GM19239 (cell line): ENCODE data around the gene CCDC149.

Experiments
- DNase-seq: peaks from one replicate; pipeline ENCODE4 v3.0.0; 2011; ENCODE audit warnings: low spot score; ENCODE audit not compliant: insufficient read length
- FAIRE-seq: peaks from 2 replicates; lab custom pipeline; 2011; peaks lifted over from hg19 to GRCh38; lab: Jason Lieb, UNC

The CCDC149 gene

GRCh38 chr4:24912252-24913118 is at the start of gene CCDC149:
TSS of gene CCDC149 (minus strand) at chr4:24913042. CDS start at chr4:24912864, 178 bp downstream.
- FAIRE-seq (no peak), DNase-seq (no peak)

- FAIRE-seq (no peak), DNase-seq (no peak)
These were observed 45.0 kb upstream of the CCDC149 start for GRCh38 chr4:24957886-24958285.

GRCh38 chr4:24956763-24957162 is 43.9 kb upstream of the CCDC149 start:
- no peak for FAIRE-seq

GRCh38 chr4:24956091-24956490 is 43.2 kb upstream of the CCDC149 start:
- FAIRE-seq (no peak), DNase-seq (no peak)

More at GRCh38 chr4:24956763-24957162, 43.9 kb upstream of the CCDC149 start:
- no peak for DNase-seq

GRCh38 chr4:24952667-24953066 is 39.8 kb upstream of the CCDC149 start:
- DNase-seq: no peak
- no peak for FAIRE-seq

DNA sequence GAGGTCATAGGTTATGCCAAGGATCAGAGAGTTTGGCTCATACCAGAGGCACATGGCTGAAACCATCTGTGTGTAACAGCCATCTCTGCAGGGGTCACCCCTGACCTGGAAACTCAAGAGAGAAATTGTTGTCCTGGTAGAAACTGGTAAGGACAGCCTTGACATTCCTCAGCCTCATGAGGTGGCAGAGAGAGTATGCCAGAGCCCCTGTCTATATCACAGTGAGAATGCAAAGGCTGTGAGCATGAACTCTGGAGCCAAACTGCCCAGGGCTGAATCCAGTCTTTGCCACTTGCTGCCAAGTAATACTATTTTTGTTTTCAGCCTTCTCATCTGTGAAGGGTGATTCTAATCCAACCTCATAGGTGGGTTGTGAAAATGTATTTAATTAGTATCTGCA is 37.1 kb upstream of the CCDC149 start:
- FAIRE-seq (no peak), DNase-seq (no peak)

GRCh38 chr4:24937917-24938281 is 25.1 kb upstream of the CCDC149 start:
- DNase-seq (no peak), FAIRE-seq (no peak)

DNA sequence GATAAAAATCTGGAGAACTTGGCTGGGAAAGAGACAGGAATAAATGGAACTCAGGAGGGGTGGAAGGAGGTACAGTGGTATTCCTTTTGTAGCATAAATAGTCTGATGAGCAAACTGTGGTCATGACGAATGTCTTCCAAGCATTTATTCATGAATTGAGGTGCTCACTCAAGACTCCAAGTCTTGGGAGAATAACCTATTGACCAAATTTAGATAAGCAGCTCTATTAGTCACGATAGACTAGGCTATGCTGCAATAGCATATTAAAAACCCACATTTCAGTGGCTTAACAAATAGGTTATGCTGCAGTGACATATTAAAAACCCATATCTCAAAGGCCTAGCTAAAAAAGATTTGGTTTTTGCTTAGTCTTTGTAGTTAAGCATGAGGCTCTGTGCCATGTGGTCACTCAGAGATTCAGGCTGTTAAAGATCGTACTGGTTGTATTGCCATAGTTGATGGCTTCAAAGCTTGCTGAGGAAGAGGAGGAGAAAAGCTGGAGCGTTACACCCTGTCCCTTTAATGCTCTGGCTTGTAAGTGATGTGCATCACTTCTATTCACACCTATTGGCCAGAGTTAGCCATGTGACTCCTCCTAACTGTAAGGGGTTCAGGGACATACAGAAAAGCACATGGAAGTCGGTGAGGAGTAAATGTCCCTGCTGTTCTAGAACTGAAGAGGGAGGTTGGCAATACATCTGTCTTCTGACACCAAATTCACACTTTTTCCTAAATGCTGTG is 24.5 kb upstream of the CCDC149 start:
- FAIRE-seq: no peak
- DNase-seq: no peak

DNA sequence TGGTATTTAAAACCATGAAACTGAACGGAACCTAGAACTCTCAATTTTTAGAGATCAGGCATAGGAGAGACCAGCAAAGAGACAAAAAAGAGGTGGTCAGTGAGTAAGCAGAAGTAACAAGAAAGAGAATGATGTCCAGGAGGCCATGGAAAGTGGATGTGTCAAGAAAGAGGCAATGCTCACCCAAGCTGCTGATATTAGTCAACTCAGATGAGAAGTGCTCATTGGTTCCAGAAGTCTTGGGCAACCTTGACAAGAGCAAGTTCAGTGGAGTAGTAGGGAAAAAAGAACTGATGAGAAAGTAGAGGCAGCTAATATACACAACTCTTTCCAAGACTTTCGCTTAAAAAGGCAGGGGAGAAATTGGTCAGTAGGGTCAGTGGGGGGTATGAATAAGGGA is 23.0 kb upstream of the CCDC149 start:
- no peak for FAIRE-seq
- no peak for DNase-seq

GRCh38 chr4:24934311-24934710 is 21.5 kb upstream of the CCDC149 start:
- FAIRE-seq (no peak), DNase-seq (no peak)

DNA sequence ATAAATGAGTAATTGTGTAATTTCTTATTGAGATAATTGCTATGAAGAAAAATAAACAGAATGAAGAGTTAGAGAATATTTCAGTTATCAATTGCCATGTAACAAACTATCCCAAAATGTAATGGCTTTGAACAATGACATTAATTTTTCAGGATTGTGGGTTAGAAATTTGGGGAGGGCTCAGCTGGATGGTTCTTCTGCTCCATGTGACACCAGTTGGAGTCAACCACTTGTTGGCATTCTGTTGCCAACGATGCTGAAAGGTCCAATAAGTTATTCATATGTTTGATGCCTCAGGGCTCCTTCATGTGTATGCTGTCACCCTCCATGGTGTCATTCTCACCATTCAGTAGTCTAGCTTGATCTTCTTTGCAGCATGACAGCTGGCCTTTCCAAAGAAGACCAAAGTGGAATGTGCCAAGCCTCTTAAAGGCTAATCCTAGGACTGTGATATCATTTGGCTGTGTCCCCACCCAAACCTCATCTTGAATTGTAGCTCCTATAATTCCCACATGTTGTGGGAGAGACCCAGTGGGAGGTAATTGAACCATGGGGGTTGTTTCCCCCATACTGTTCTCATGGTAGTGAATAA is 20.9 kb upstream of the CCDC149 start:
- FAIRE-seq: no peak
- DNase-seq: no peak

DNA sequence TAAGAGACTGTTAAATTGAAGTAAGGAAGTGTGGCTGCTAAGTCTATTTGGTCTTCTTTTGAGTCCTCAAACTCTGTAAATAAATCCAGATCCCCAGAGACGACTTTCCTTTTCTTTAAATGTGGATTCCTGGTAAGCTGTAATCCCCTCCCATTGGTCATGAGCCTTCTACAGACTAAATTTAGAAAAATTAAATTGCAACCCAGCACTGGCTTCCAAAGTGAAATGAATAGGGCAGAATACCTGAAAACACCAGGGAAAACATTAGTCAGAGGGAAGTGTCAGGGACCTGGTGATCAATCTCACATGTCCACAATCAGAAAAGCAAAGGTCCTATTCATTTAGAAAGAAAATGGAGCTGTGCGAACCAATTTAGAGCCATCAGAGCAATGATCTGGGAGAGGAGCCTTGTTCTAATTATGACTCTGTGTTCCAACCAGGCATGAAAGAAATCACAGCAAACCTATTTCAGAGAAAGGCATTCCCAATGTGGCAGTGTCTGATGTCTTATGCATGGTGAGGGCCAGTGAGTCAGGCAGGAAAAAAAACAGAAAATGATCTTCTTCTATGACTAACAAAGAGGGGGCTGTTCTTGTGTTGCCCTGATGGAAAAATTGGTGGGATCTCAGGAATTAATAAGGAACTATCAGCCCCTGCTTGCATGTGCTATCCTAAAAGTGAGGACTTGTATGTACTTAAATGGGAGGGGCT is 19.8 kb upstream of the CCDC149 start:
- no peak for FAIRE-seq
- no peak for DNase-seq

GRCh38 chr4:24930151-24930550 is 17.3 kb upstream of the CCDC149 start:
- DNase-seq: no peak
- FAIRE-seq: no peak

- DNase-seq: no peak
- FAIRE-seq: no peak
These were observed 15.9 kb upstream of the CCDC149 start for GRCh38 chr4:24928708-24929107.

DNA sequence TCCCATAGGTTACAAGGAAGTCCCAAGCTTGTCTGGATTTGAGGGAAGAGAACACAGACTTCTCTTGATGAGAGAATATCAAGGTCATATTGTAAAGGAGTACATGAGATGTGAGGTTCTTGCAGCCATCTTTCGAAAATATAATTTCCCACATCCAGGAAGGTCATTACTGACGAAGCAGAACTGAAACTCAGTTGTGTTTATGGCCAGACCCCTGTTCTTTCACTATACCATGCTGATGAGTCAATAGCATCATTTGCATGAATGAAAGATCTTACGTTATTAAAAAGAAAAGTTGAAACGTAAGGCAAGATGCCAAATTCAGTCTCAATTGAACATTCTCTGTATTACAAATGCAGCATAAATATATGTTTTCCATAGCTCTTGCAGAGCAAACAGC is 14.2 kb upstream of the CCDC149 start:
- no peak for FAIRE-seq

DNA sequence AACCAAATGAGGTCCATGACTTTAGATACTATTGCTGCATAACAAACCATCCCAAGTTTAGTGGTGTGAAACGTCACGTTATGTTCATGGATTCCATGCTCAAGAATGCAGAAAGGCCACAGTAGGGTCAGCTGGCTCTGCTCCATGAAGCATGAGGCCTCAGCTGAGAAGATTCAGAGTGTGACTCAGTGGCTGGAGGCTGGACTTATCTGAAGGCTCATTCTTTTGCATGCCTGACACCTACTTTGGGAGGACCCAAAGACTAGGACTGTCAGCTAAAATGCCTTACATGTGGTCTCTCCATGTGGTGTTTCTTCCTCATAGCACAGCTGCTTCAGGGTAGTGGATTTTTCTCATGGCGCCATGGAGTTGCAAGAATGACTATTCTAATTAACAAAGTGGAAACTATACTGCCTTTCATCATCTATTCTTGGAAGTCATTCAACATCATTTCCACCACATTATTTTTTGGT is 11.5 kb upstream of the CCDC149 start:
- no peak for DNase-seq

More for the DNA sequence above, 14.2 kb upstream of the CCDC149 start:
- DNase-seq: no peak

GRCh38 chr4:24923550-24923949 is 10.7 kb upstream of the CCDC149 start:
- no peak for DNase-seq
- FAIRE-seq: no peak

More for the DNA sequence above, 11.5 kb upstream of the CCDC149 start:
- no peak for FAIRE-seq

GRCh38 chr4:24923002-24923401 is 10.2 kb upstream of the CCDC149 start:
- no peak for DNase-seq
- no peak for FAIRE-seq

GRCh38 chr4:24922416-24922815 is 9.6 kb upstream of the CCDC149 start:
- DNase-seq (no peak), FAIRE-seq (no peak)

- FAIRE-seq: no peak
These were observed 8.6 kb upstream of the CCDC149 start for GRCh38 chr4:24921491-24921890.

More at GRCh38 chr4:24921491-24921890, 8.6 kb upstream of the CCDC149 start:
- no peak for DNase-seq
